K562 (cell line): ENCODE results near the gene TPGS2. TPM values are rescaled to one million over a fixed set of nuclear protein-coding genes. Genes with fewer than 3 reads are reported as not detected.

Experiments
- E2F5 ChIP-seq: sonication (generic); formaldehyde crosslinking; IDR thresholded peaks from 2 replicates; pipeline ENCODE4 v1.8.0; 2022; ENCODE audit warnings: mild to moderate bottlenecking, missing genetic modification reagents
- EZH2 ChIP-seq: IDR thresholded peaks from 2 replicates; pipeline ENCODE4 v1.6.1; 2012; ENCODE audit warnings: low read depth, mild to moderate bottlenecking, inconsistent platforms, low read length, borderline replicate concordance
- HDAC6 ChIP-seq: IDR thresholded peaks from 2 replicates; pipeline ENCODE4 v1.6.1; 2012; ENCODE audit warnings: low read depth, mild to moderate bottlenecking, control low read depth, inconsistent platforms, low read length, moderate library complexity
- PRPF4 ChIP-seq: fragments of 200-400 bp; formaldehyde crosslinking; IDR thresholded peaks from one replicate; pipeline ENCODE4 v1.6.1; 2017; ENCODE audit warnings: low read length, low read depth, mild to moderate bottlenecking; ENCODE audit not compliant: insufficient read depth, poor library complexity, severe bottlenecking
- SFPQ ChIP-seq: fragments of 200-400 bp; formaldehyde crosslinking; IDR thresholded peaks from 2 replicates; pipeline ENCODE4 v1.6.1; 2017; ENCODE audit warnings: mild to moderate bottlenecking, low read depth, low read length, moderate library complexity
- YY1 ChIP-seq, 3 experiments: IDR thresholded peaks; 2 replicates each; pipeline ENCODE4 v1.6.1; 2011; ENCODE audit warnings: low read length in 2 of 3, mild to moderate bottlenecking in 2 of 3, moderate library complexity in 2 of 3, borderline replicate concordance in 1 of 3, control low read depth in 1 of 3, low read depth in 1 of 3; ENCODE audit not compliant: insufficient read depth in 3 of 3, insufficient replicate concordance in 2 of 3, control insufficient read depth in 1 of 3, insufficient read length in 1 of 3; ENCODE audit errors: extremely low read depth in 1 of 3
- ZBTB40 ChIP-seq, 2 experiments: fragments of 450-650 bp in 1 of 2; sonication (generic) in 1 of 2; formaldehyde crosslinking in 1 of 2; IDR thresholded peaks; 2 replicates each; pipeline versions ENCODE4 v1.7.1 to v1.9.0; 2016 to 2022; ENCODE audit warnings: inconsistent platforms in 1 of 2, mild to moderate bottlenecking in 1 of 2, missing genetic modification reagents in 1 of 2
- ZNF347 ChIP-seq: fragments of 450-650 bp; formaldehyde crosslinking; IDR thresholded peaks from 2 replicates; pipeline ENCODE4 v1.4.0; 2020; ENCODE audit warnings: low read depth, mild to moderate bottlenecking, moderate library complexity
- ZNF512 ChIP-seq: IDR thresholded peaks from 2 replicates; pipeline ENCODE4 v1.6.1; 2016; ENCODE audit warnings: missing genetic modification characterization, missing compliant biosample characterization
- polyA plus RNA-seq, 8 experiments: library from polyadenylated mRNA; depleted of rRNA in 4 of 8; stranded (reverse) in 5 of 8; unstranded in 3 of 8; fragments of >200 nt; fragmentation: Nextera tagmentation in 2 of 8; fragmentation: Illumina TruSeq in 1 of 8; extraction: Ambion mirVana in 2 of 8; extraction: Trizol in 1 of 8; gene quantifications; 2 replicates each; pipeline versions ENCODE4 v1.2.1 to v1.2.3, GENCODE V29; 2011 to 2014; ENCODE audit warnings: inconsistent platforms in 1 of 8, missing spikeins in 1 of 8
- total RNA-seq, 7 experiments: library from RNA; depleted of rRNA in 6 of 7; stranded (reverse); fragments of >200 nt in 6 of 7; fragmentation: Illumina TruSeq in 2 of 7; extraction: Trizol in 2 of 7; gene quantifications; 2 replicates each; pipeline versions ENCODE4 v1.2.1 to v1.2.3, GENCODE V29; 2011 to 2021; ENCODE audit warnings: low replicate concordance in 1 of 7
- TF ChIP-seq, protein P1 (sequence below): sonication (generic); formaldehyde crosslinking; IDR thresholded peaks from 2 replicates; pipeline ENCODE4 v1.8.0; 2022; ENCODE audit warnings: mild to moderate bottlenecking, missing genetic modification reagents

TPGS2 gene
- total and polyA plus RNA-seq, 9 of the 15 experiments (the other 6 are each of a cell fraction or from before 2014, with no cell fraction given): 94.2 to 449 (median 134) TPM

GRCh38 chr18:36772241-36772723, 56.5 kb downstream of the TPGS2 start (continued):
- TF ChIP-seq ZBTB40 (IDR thresholded peaks at IDR 0.05) (no peak), ZBTB40 (CRISPR knock-in tag; IDR thresholded peaks at IDR 0.05) (no peak), YY1 (IDR thresholded peaks at IDR 0.05; ENCODE audit: borderline replicate concordance in 1 of 3, control insufficient read depth in 1 of 3, extremely low read depth in 1 of 3, insufficient read depth in 3 of 3, insufficient read length in 1 of 3, insufficient replicate concordance in 2 of 3, low read depth in 1 of 3, low read length in 2 of 3) (no peak), E2F5 (CRISPR knock-in tag) (no peak), EZH2 (no peak), SFPQ (no peak), ZNF512 (tag) (no peak), PRPF4 (no peak), ZNF347 (CRISPR knock-in tag) (no peak), HDAC6 (no peak)
- TF ChIP-seq, protein P1, sequence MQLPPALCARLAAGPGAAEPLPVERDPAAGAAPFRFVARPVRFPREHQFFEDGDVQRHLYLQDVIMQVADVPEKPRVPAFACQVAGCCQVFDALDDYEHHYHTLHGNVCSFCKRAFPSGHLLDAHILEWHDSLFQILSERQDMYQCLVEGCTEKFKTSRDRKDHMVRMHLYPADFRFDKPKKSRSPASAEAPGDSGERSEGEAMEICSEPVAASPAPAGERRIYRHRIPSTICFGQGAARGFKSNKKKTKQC (CRISPR knock-in tag): no peak
